Measurements from ENCODE around the gene ZCCHC7.
A peak's percentile ranks its signal among the peaks of the same experiment; 100 is the strongest.

Gene ZCCHC7

DNA sequence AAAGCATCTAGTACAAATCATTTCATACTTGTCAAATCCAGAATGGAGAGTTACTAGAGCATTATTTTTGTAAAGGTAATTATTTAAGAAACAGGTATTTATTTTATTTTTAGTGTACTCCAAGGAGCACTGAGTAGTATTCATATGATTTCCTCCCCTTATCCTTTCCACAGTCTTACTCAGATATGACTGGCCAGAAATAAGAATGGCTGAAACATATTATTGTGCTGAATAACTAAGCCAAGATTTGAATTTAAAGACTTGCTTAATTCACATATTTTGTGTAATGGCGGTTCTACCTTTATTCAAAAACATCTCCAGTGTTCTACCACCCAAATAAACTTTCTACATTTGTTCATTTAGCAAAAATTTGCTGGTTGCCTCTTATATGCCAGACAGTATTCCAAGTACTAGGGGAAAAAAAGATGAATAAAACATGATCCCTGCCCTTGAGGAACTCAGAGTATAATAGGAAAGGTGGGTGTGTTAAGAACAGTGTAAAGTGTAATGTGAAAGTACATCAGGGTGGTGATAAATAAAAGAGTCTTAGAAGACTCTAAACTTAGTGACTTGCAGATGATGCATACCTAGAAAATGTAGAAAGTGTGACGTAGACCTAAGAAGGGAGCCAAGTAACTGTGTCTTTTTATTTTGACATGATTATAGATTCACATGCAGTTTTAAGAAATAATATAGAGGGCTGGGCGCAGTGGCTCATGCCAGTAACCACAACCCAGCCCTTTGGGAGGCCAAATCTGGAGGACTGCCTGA, 191.7 kb downstream of the ZCCHC7 start:
- peak; percentile 43 for DNase-seq (ENCODE audit: low spot score)
- H3K27ac ChIP-seq, result no peak overlapping the region
- no peak for TF ChIP-seq CTCF (conservative IDR thresholded peaks at IDR 0.05; ENCODE audit: low read depth)
- ChIA-PET POLR2A (ENCODE audit: low non-redundant PET) (no interaction called here), CTCF (interaction anchor here (0.7 kb wide), 1 partner anchor 21 kb away, joined by 4 read pairs; no protein-coding TSS in a partner anchor)

- no peak overlapping the region for H3K27ac ChIP-seq
- TF ChIP-seq CTCF (conservative IDR thresholded peaks at IDR 0.05; ENCODE audit: low read depth), result no peak
- ChIA-PET POLR2A (ENCODE audit: low non-redundant PET) (no interaction called here), CTCF (interaction anchor here (0.8 to 1.2 kb wide), 2 partner anchors 221 to 451 kb away, joined by 3 read pairs; no protein-coding TSS in a partner anchor)
- DNase-seq (ENCODE audit: low spot score), result no peak
Measured at GRCh38 chr9:37324261-37324683, 203.9 kb downstream of the ZCCHC7 start.

DNA sequence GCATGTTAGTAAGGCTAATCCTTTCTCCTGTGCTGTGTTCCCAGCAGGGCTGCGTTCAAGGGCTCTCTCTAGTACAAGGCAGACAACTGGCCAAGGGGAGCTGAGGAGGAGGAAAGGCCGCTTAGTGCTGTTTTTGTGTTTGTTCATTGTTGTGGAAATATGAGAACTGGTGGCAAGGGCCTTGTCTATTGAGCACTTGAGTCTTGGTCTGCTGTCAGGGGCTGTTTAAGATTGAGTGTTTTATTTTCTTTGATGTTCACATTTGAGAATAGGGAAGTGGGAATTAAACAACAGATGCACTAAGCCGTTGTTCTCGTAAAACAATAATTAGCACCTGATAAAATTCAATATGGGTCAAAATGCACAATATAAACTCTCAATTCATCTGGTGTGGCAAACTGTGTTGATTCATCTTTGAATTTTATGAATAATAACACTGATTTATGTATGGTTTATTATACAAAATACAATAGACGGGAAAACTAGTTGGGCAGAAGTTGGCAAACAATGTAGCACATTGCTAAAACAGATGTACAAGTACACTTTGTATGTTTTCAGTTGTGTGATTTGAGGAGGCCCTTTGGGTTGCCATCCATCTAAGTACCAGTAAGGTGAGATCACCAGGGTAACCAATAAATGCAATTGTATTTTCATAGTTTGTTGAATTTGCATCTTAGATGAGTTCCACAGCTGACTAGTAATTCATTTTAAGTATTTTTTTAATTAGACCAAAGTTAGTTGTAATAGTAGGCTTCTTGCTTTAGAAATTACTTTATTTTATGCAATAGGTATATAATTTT, 204.5 kb downstream of the ZCCHC7 start:
- no peak for DNase-seq (ENCODE audit: low spot score)
- ChIA-PET POLR2A (ENCODE audit: low non-redundant PET) (no interaction called here), CTCF (interaction anchor here (0.8 to 1.2 kb wide), 2 partner anchors 221 to 452 kb away, joined by 3 read pairs; no protein-coding TSS in a partner anchor)
- no peak for TF ChIP-seq CTCF (conservative IDR thresholded peaks at IDR 0.05; ENCODE audit: low read depth)
- H3K27ac ChIP-seq, result no peak overlapping the region

- CTCF ChIA-PET, result no interaction called here
- no peak for TF ChIP-seq CTCF (conservative IDR thresholded peaks at IDR 0.05; ENCODE audit: low read depth)
- no peak overlapping the region for H3K27ac ChIP-seq
- no peak for DNase-seq (ENCODE audit: low spot score)
- POLR2A ChIA-PET (ENCODE audit: low non-redundant PET), result no interaction called here
Measured at GRCh38 chr9:37325778-37326177, 205.4 kb downstream of the ZCCHC7 start.

DNA sequence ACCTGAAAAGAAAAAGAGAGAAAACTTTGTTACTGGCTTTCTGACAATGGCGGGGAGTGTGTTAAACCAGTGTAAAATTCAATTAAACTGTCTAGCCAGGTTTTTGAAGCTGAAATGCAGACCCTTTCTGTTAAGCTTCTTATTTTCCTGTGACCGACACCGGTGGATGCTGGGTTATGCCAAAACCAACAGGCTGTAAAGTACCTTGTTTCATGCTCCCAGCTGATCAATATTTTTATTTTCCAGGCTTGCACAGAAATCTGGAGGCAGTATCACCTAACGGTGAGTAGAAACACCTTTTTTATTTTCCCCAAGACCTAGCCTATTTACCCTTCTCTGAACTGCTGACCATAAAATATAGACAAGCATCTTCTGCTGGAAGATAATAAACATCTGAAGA, 207.2 kb downstream of the ZCCHC7 start:
- no peak overlapping the region for H3K27ac ChIP-seq
- ChIA-PET CTCF (no interaction called here), POLR2A (ENCODE audit: low non-redundant PET) (no interaction called here)
- DNase-seq (ENCODE audit: low spot score), result no peak
- TF ChIP-seq CTCF (conservative IDR thresholded peaks at IDR 0.05; ENCODE audit: low read depth), result no peak

DNA sequence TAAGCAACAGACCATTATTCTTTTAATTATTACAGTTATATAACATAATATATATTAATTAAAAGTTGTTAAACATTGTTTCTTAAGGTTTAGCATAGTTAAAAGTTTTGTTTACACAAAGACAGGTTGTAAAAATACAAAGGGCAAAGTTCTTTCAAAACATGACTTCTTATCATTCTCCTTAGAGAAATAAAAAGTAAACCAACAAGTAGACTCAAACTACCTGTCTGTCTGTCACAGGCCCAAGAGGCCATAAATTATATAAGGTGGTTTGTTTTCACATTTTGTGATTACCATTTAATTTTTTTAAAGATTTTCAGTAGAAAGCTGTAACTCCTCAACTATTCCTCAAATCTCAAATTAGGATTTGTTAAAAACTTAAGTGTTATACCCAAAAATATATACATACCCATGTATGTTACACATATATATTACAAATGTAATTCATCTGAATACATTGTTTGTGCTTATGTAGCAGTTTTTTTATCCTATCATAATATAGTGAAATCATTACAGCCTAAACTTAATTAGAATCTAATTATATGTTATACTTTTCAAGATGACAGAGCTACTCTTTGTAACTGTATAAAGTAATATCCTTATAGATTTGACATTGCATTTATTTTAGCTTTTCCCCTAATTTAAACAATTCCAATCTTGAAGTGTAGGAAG, 208.3 kb downstream of the ZCCHC7 start:
- ChIA-PET CTCF (interaction anchor here (2.0 kb wide), 1 partner anchor 333 kb away, joined by 6 read pairs; no protein-coding TSS in a partner anchor), POLR2A (ENCODE audit: low non-redundant PET) (no interaction called here)
- no peak overlapping the region for H3K27ac ChIP-seq
- DNase-seq (ENCODE audit: low spot score), result no peak
- no peak for TF ChIP-seq CTCF (conservative IDR thresholded peaks at IDR 0.05; ENCODE audit: low read depth)
